GM10248 (cell line): ENCODE measurements around the gene TELO2.

Experiments used
- CTCF ChIA-PET: fragments of 300-600 bp; sonication (Branson Sonifier 250); formaldehyde crosslinking; extraction: SDS; loops from one replicate; lab custom pipeline; 2021; ENCODE audit warnings: antibody characterized with exemption; lab: Yijun Ruan, JAX
- POLR2A ChIA-PET: fragments of 350-650 bp; sonication (Branson Sonifier 250); formaldehyde crosslinking; extraction: SDS; loops from one replicate; lab custom pipeline; 2020; ENCODE audit warnings: antibody characterized with exemption; lab: Yijun Ruan, JAX
- DNase-seq: peaks from one replicate; pipeline ENCODE4 v3.0.0; 2012; ENCODE audit errors: extremely low spot score
- CTCF ChIP-seq: IDR thresholded peaks from 2 replicates; pipeline ENCODE4 v1.5.1; 2012; ENCODE audit warnings: mild to moderate bottlenecking, low read depth; ENCODE audit errors: extremely low read depth, missing control alignments, control extremely low read depth

Gene TELO2

GRCh38 chr16:1508494-1509187, 15.5 kb downstream of the TELO2 start:
- ChIA-PET POLR2A (no interaction called here), CTCF (no interaction called here)
- DNase-seq, result no peak
- TF ChIP-seq CTCF, result no peak

DNA sequence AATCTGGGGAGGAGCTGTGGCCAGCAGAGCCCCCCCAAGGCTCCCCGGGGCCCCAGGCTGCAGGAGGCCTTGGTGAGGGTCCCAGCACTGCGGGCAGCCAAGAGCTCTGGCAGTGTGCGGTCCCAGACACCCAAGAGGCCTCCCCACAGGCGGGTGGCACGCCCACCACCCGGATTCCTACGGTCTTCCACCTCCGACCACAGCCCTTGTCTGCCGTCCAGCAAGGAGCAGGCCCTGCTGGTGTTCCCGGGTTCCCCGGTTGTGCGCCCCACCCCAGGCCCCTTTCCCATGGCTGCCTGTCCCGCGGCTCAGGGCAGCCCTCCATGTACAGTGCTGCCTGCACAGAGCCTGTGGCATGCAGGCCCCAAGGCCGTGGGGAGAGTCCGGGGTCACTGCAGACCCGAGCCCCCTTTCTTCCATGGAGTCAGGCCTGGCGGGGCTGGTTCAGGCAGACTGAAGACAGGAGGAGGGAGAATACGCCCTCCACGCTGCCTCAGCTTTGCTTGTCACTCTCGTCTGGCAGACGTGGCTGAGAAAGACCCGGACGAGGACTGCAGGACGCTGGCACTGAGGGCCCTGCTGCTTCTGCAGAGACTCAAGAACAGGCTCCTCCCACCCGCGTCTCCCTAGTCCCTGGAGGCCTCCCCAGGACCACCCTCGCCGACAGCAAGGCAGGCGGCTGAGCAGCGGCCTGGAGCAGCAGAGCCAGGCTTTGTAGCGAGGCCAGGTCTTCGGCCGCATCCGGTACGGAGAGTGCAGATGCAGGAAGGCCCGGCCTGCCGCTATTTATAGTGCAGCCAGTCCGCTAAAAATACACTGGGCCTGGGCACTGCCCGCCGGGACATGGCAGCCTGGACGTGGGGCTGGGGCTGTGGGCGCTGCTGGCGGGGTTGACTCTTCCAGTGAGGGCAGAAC, 16.4 kb downstream of the TELO2 start:
- POLR2A ChIA-PET, result no interaction called here
- no peak for TF ChIP-seq CTCF
- CTCF ChIA-PET, result no interaction called here
- DNase-seq, result no peak

DNA sequence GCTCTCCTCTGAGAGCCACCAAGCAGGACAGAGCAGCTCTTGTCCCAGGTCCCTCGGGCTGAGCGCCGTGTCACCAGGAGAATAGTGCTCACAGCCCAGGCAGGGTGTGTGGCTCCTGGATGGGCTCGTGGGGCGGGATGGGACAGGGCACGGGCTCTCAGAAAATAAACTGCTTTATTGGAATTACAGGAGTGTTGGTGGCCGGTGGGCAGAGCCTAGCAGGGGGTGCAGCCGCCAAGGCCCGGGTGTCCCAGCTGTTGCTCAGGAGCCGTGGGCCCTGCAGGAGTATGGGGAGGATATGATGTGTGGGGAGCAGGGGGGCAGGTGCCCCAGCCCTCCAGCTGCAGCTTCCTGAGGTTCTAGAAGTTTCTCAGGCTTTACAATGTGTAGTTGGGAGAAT, 17.1 kb downstream of the TELO2 start:
- DNase-seq, result no peak
- no peak for TF ChIP-seq CTCF
- POLR2A ChIA-PET, result no interaction called here
- CTCF ChIA-PET, result no interaction called here

- TF ChIP-seq CTCF, result no peak
- CTCF ChIA-PET, result no interaction called here
- no peak for DNase-seq
- POLR2A ChIA-PET, result no interaction called here
Measured at GRCh38 chr16:1510941-1511351, 17.8 kb downstream of the TELO2 start.

- DNase-seq, result no peak
- CTCF ChIA-PET, result interaction anchor here (1.0 kb wide), 1 partner anchor 12 kb away, joined by 4 read pairs; no protein-coding TSS in a partner anchor
- no peak for TF ChIP-seq CTCF
- POLR2A ChIA-PET, result interaction anchor here (0.7 kb wide), 1 partner anchor 353 kb away, joined by 3 read pairs; no protein-coding TSS in a partner anchor
Measured at GRCh38 chr16:1511662-1512569, 18.8 kb downstream of the TELO2 start.

GRCh38 chr16:1512774-1513173, 19.6 kb downstream of the TELO2 start:
- ChIA-PET POLR2A (no interaction called here), CTCF (interaction anchor here (1.0 kb wide), 1 partner anchor 11 kb away, joined by 4 read pairs; no protein-coding TSS in a partner anchor)
- TF ChIP-seq CTCF, result no peak
- DNase-seq, result no peak
